ENCODE data around the gene TSPAN33.
"Not testable (repeated sequence)": the region's sequence is repeated elsewhere in the genome, so short reads cannot be mapped to it uniquely, and the experiment has no call there.

TSPAN33 gene

DNA sequence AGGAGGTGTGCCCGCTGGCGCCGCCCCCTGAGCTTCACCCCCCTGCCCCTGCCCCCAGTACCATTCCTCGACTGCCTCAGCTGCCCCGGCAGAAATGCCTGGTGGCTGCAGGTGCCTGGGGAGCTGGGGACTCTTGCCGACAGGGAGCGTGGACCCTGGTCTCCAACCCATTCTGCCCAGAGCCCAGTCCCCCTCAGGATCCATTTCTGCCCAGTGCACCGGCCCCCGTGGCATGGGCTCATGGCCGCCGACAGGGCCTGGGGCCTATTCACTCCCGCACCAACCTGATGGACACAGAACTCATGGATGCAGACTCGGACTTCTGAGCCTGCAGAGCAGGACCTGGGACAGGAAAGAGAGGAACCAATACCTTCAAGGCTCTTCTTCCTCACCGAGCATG, 67.6 kb downstream of the TSPAN33 start:
- no peak for DNase-seq
- Mint-ChIP-seq H3K27ac (no peak overlapping the region), H3K36me3 (ENCODE audit: insufficient read depth) (no peaks in the 10 kb centered on the region), H3K4me3 (no peak overlapping the region), H3K4me1 (ENCODE audit: low read depth in 2 of 2) (no peaks in the 10 kb centered on the region), H3K27me3 (peaks cover 12 to 47% of the 10 kb centered on the region in 2 donors), H3K9me3 (no peaks in the 10 kb centered on the region)
- ATAC-seq (replicated peaks) = no peak

DNA sequence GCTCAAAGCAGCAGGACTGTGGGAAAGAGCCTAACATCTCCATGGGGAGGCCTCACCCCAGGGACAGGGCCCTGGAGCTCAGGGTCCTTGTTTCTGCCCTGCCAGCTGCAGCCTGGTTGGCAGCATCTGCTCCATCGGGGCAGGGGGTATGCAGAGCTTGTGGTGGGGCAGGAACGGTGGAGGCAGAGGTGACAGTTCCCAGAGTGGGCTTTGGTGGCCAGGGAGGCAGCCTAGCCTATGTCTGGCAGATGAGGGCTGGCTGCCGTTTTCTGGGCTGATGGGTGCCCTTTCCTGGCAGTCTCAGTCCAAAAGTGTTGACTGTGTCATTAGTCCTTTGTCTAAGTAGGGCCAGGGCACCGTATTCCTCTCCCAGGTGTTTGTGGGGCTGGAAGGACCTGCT, 68.1 kb downstream of the TSPAN33 start:
- Mint-ChIP-seq H3K36me3 (ENCODE audit: insufficient read depth) (no peaks in the 10 kb centered on the region), H3K27ac (no peak overlapping the region), H3K4me1 (ENCODE audit: low read depth in 2 of 2) (no peaks in the 10 kb centered on the region), H3K9me3 (no peaks in the 10 kb centered on the region), H3K4me3 (no peak overlapping the region), H3K27me3 (peaks cover 12 to 51% of the 10 kb centered on the region in 2 donors)
- ATAC-seq (replicated peaks) (no peak), DNase-seq (no peak)

DNA sequence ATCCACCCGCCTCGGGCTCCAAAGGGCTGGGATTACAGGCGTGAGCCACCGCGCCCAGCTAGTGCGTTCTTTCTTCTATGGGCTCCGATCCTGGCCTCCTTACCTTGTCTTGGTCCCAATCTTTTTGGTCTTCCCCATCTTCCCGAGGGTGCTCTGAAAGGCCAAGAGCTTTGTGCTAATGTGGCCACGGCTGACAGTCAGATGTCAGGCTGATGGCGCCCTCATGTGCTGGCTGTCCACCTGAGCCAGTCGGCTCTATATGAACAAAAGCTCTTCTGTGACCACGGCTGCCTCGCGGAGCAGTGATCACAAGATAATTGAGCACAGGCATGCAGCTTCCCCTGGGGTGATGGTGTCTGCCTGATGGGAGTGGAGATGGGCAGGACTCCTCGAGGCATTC, 69.3 kb downstream of the TSPAN33 start:
- H3K9me3 Mint-ChIP-seq = no peaks in the 10 kb centered on the region
- H3K4me3 Mint-ChIP-seq = no peak overlapping the region
- H3K4me1 Mint-ChIP-seq (ENCODE audit: low read depth in 2 of 2) = peaks cover 2 to 3% of the 10 kb centered on the region in 2 donors
- ATAC-seq (replicated peaks) = no peak
- no peak for DNase-seq
- H3K27me3 Mint-ChIP-seq = peaks cover 17 to 58% of the 10 kb centered on the region in 2 donors
- H3K27ac Mint-ChIP-seq = no peak overlapping the region
- no peaks in the 10 kb centered on the region for H3K36me3 Mint-ChIP-seq (ENCODE audit: insufficient read depth)

DNA sequence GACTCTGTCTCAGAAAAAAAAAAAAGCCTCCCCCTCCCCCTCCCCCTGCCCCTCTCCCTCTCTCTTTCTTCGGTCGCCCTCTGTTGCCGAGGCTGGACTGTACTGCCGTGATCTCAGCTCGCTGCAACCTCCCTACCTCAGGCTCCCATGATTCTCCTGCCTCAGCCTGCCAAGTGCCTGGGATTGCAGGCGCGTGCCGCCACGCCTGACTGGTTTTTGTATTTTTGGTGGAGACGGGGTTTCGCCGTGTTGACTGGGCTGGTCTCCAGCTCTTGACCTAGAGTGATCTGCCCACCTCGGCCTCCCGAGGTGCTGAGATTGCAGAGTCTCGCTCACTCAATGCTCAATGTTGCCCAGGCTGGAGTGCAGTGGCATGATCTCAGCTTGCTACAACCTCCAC, 71.2 kb downstream of the TSPAN33 start:
- not testable (repeated sequence) for H3K4me1 Mint-ChIP-seq (ENCODE audit: low read depth in 2 of 2); H3K27ac Mint-ChIP-seq; DNase-seq; H3K9me3 Mint-ChIP-seq; H3K4me3 Mint-ChIP-seq; ATAC-seq (replicated peaks); H3K36me3 Mint-ChIP-seq (ENCODE audit: insufficient read depth)
- H3K27me3 Mint-ChIP-seq = peaks cover 11 to 40% of the 10 kb centered on the region in 2 donors

DNA sequence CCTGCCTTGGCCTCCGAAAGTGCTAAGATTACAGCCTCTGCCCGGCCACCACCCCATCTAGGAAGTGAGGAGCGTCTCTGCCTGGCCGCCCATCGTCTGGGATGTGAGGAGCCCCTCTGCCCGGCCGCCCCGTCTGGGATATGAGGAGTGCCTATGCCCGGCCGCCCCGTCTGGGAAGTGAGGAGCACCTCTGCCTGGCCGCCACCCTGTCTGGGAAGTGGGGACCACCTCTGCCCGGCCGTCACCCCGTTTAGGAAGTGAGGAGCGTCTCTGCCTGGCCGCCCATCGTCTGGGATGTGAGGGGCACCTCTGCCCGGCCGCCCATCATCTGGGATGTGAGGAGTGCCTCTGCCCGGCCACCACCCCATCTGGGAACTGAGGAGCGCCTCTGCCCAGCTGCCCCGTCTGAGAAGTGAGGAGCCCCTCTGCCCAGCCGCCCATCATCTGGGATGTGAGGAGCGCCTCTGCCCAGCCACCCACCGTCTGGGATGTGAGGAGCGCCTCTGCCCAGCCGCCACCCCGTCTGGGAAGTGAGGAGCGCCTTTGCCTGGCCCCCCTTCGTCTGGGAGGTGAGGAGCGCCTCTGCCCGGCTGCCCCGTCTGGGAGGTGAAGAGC, 71.7 kb downstream of the TSPAN33 start:
- ATAC-seq (replicated peaks); H3K27ac Mint-ChIP-seq; DNase-seq; H3K4me1 Mint-ChIP-seq (ENCODE audit: low read depth in 2 of 2); H3K36me3 Mint-ChIP-seq (ENCODE audit: insufficient read depth); H3K4me3 Mint-ChIP-seq; H3K9me3 Mint-ChIP-seq: not testable (repeated sequence)
- H3K27me3 Mint-ChIP-seq = peaks cover 11 to 34% of the 10 kb centered on the region in 2 donors

DNA sequence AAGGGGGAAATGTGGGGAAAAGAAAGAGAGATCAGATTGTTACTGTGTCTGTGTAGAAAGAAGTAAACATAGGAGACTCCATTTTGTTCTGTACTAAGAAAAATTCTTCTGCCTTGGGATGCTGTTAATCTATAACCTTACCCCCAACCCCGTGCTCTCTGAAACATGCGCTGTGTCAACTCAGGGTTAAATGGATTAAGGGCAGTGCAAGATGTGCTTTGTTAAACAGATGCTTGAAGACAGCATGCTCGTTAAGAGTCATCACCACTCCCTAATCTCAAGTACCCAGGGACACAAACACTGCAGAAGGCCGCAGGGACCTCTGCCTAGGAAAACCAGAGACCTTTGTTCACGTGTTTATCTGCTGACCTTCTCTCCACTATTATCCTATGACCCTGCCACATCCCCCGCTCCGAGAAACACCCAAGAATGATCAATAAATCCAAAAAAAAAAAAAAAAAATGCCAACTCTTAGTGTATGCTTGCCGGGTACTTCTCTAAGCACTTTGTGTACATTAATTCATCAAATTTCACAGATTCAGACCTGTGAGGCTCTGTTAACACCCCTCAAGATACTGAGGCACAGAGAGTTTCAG, 72.4 kb downstream of the TSPAN33 start:
- peaks cover 11 to 27% of the 10 kb centered on the region in 2 donors for H3K27me3 Mint-ChIP-seq
- not testable (repeated sequence) for DNase-seq; H3K4me1 Mint-ChIP-seq (ENCODE audit: low read depth in 2 of 2); H3K27ac Mint-ChIP-seq; H3K4me3 Mint-ChIP-seq; H3K9me3 Mint-ChIP-seq; H3K36me3 Mint-ChIP-seq (ENCODE audit: insufficient read depth); ATAC-seq (replicated peaks)

DNA sequence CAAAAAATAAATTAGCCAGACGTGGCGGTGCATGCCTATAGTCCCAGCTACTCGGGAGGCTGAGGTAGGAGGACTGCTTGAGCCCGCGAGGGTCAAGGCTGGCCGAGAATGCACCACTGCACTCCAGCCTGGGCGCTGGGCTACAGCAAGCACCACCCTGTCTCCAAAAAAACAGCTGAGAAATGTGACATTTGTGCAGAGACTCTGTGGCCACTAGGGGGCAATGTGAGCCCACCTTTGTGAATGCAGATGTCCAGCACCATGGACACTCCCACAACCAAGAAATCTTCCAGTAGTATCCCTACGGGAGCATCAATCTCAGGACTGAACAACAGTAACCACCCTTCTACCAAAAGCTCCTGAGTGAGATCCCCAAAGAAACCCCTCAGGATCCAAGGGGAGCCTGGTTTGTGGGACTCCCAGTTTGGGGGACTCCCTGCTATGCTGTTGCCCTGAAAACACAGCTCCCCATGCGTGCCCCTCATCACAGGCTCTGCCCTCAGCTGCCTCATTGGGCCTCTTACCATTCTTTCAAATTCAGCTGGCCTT, 74.1 kb downstream of the TSPAN33 start:
- Mint-ChIP-seq H3K36me3 (ENCODE audit: insufficient read depth) (no peaks in the 10 kb centered on the region), H3K9me3 (no peaks in the 10 kb centered on the region)

DNA sequence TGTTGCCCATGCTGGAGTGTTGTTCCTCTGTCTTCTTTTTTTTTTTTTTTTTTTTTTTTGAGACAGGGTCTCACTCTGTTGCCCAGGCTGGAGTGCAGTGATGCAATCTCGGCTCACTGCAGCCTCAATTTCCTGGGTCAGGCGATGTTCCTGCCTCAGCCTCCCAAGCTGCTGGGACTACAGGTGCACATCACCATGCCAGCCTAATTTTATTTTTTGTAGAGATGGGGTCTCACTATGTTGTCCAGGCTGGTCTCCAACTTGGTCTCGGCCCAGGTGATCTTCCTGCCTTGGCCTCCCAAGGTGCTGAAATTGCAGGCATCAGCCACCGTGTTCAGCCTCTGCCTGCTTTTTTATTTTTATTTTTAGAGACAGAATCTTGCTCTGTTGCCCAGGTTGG, 74.7 kb downstream of the TSPAN33 start:
- not testable (repeated sequence) for ATAC-seq (replicated peaks); H3K4me1 Mint-ChIP-seq (ENCODE audit: low read depth in 2 of 2); DNase-seq; H3K4me3 Mint-ChIP-seq; H3K27ac Mint-ChIP-seq; H3K9me3 Mint-ChIP-seq; H3K36me3 Mint-ChIP-seq (ENCODE audit: insufficient read depth)
- H3K27me3 Mint-ChIP-seq = peaks cover 6 to 19% of the 10 kb centered on the region in 2 donors

More for the DNA sequence above, 74.1 kb downstream of the TSPAN33 start:
- Mint-ChIP-seq H3K27me3 (peaks cover 11 to 19% of the 10 kb centered on the region in 2 donors), H3K4me1 (ENCODE audit: low read depth in 2 of 2) (peaks cover 2 to 3% of the 10 kb centered on the region in 2 donors), H3K27ac (no peak overlapping the region), H3K4me3 (no peak overlapping the region)
- peak; percentile 76 to 81 (median 81) for DNase-seq
- peak; percentile 92 for ATAC-seq (replicated peaks)

Measured in effector memory CD8-positive, alpha-beta T cell (primary cell).